Measurements from ENCODE around the gene EHMT1.

Gene EHMT1

DNA sequence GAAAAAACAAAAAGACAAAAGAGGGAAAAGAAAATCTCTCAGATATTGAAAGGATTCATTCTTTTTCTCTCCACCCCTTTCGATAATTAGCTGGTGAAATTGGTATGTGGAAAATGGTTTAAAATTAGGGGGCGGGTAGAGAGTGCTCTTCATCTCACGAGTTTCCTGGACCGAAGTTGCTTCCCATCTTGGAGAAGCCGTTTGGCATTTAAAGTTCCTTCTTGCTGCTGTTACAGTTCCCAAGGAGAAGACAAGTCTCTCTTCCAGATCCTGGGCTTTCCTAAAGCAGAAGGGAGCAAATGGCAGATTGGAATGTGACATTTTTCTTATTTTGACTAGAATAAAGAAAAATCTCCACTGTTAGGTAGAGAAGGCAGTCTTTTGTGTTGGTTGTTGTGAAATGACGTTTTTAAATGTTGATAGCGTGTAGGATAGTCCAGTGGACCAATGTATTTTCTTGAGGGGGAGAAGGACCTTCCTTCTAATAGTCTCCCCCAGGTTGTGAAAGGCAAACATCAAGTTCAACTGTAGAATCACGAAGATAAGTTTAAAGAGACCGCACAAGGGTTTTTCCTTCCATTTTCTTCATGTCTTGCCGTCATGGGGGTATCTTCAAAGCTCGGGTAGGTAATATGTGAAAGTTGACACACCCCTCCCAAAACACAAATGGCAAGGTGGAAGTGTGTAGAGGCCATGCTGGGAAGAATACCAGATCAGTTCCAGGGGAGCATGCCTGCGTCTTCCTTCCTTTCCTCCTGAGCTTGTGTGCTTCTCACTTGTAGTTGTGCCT is 77.5 kb downstream of the EHMT1 start:
- no peak for DNase-seq (ENCODE audit: low read depth)
- TF ChIP-seq, protein P1, sequence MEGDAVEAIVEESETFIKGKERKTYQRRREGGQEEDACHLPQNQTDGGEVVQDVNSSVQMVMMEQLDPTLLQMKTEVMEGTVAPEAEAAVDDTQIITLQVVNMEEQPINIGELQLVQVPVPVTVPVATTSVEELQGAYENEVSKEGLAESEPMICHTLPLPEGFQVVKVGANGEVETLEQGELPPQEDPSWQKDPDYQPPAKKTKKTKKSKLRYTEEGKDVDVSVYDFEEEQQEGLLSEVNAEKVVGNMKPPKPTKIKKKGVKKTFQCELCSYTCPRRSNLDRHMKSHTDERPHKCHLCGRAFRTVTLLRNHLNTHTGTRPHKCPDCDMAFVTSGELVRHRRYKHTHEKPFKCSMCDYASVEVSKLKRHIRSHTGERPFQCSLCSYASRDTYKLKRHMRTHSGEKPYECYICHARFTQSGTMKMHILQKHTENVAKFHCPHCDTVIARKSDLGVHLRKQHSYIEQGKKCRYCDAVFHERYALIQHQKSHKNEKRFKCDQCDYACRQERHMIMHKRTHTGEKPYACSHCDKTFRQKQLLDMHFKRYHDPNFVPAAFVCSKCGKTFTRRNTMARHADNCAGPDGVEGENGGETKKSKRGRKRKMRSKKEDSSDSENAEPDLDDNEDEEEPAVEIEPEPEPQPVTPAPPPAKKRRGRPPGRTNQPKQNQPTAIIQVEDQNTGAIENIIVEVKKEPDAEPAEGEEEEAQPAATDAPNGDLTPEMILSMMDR (conservative IDR thresholded peaks at IDR 0.05; ENCODE audit: low read length): no peak
- no peak overlapping the region for H3K4me3 ChIP-seq (ENCODE audit: low read length)

- no peak for DNase-seq (ENCODE audit: low read depth)
- H3K4me3 ChIP-seq (ENCODE audit: low read length): no peak overlapping the region
- TF ChIP-seq, protein P1 (conservative IDR thresholded peaks at IDR 0.05; ENCODE audit: low read length): no peak
Measured at GRCh38 chr9:137697193-137697592, 78.4 kb downstream of the EHMT1 start.

DNA sequence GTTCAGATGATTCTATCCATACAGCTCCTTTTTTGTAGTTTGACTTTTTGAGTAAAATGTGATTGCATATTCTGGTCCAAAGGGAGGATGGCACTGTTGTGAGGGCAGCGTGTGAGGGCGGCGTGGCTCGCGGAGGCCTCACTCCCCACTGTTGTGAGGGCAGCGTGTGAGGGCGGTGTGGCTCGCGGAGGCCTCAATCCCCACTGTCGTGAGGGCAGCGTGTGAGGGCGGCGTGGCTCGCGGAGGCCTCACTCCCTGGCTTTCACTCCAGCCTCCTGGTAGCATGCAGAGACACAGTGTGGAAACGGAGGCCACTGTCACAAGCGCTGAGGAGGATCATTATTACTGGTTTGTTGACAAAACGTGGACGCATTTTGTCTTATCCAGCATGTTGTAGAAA is 79.0 kb downstream of the EHMT1 start:
- TF ChIP-seq, protein P1 (conservative IDR thresholded peaks at IDR 0.05; ENCODE audit: low read length): no peak
- DNase-seq (ENCODE audit: low read depth): no peak
- no peak overlapping the region for H3K4me3 ChIP-seq (ENCODE audit: low read length)

- no peak for DNase-seq (ENCODE audit: low read depth)
- TF ChIP-seq, protein P1 (conservative IDR thresholded peaks at IDR 0.05; ENCODE audit: low read length): no peak
Measured at GRCh38 chr9:137700911-137701310, 82.1 kb downstream of the EHMT1 start.

GRCh38 chr9:137702615-137703379 is 84.0 kb downstream of the EHMT1 start:
- no peak for DNase-seq (ENCODE audit: low read depth)
- H3K4me3 ChIP-seq (ENCODE audit: low read length): no peak overlapping the region
- TF ChIP-seq, protein P1 (conservative IDR thresholded peaks at IDR 0.05; ENCODE audit: low read length): no peak

More at GRCh38 chr9:137700911-137701310, 82.1 kb downstream of the EHMT1 start:
- H3K4me3 ChIP-seq (ENCODE audit: low read length): no peak overlapping the region

DNA sequence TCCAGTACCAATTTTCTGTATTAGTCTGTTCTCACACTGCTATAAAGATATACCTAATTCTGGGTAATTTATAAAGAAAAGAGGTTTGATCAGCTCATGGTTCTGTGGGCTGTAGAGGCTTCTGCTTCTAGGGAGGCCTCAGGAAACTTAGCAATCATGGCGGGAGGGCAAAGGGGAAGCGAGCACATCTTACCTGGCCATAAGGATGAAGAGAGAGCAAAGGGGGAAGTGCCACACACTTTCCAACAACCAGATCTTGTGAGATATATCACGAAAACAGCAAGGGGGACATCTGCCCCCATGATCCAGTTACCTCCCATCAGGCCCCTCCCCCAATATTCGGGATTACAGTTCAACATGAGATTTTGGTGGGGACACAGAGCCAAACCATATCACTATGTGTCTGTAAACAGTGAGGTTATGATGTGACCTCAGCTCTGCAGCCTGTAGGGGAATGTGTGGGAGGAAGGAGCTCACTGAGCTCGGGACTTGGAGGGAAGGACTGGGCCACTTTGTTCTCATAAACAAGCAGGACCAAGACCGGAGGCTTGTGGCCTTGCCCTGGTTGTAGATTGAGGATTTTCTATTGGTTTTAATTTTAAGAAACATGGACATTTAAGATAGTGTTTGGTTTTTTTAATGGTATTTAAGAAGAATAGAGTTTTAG is 85.2 kb downstream of the EHMT1 start:
- no peak for DNase-seq (ENCODE audit: low read depth)
- TF ChIP-seq, protein P1 (conservative IDR thresholded peaks at IDR 0.05; ENCODE audit: low read length): no peak
- no peak overlapping the region for H3K4me3 ChIP-seq (ENCODE audit: low read length)
